MV-4-11 (cell line): ENCODE measurements around the gene ATXN2.

Experiments used
- DNase-seq: peaks from one replicate; lab custom pipeline; 2025; lab: John Stamatoyannopoulos, UW

The ATXN2 gene

DNA sequence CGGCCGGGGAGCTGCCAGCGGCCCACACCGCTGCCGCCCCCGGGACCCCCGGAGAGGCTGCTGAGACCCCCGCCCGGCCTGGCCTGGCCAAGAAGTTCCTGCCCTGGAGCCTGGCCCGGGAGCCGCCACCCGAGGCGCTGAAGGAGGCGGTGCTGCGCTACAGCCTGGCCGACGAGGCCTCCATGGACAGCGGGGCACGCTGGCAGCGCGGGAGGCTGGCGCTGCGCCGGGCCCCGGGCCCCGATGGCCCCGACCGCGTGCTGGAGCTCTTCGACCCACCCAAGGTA lies 180.6 kb downstream of the ATXN2 start:
- DNase-seq: no peak

DNA sequence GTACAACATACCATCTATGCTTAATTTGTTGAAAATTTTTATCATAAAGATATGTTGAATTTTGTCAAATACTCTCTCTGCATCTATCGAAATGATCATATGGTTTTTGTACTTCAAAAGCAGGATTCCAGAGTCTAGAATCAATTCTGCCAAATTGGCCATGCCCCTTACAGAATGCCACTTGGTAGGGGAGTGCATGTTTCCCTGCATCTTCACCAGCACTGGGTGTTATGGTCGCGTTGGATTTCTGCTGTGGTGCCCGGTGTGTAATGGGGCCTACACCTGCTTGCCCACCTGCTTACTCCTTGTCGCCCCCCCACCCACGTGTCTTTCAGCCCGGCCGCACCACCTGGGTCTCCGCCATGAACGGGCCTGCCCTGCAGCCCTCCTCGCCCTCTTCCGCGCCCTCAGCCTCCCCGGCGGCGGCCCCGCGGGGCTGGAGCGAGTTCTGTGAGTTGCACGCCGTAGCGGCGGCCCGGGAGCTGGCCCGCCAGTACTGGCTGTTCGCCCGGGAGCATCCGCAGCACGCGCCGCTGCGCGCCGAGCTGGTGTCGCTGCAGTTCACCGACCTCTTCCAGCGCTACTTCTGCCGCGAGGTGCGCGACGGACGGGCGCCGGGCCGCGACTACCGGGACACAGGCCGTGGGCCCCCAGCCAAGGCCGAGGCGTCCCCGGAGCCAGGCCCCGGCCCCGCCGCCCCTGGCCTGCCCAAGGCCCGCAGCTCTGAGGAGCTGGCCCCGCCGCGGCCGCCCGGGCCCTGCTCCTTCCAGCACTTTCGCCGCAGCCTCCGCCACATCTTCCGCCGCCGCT lies 181.1 kb downstream of the ATXN2 start:
- DNase-seq: no peak

DNA sequence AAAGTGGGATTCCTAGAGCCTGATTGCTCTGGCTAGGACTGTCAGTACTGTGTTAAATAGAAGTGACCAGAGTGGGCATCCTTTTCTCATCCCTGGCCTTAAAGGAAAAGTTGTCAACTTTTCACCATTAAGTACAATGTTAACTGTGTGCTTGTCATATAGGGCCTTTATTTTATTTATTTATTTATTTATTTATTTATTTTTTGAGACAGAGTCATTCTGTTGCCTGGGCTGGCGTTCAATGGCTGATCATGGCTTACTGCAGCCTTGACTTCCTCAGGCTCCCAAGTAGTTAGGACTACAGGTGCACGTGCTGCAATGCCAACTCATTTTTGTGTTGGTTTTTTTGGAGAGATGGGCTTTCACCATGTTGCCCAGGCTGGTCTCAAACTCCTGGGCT lies 181.8 kb downstream of the ATXN2 start:
- DNase-seq: no peak

DNA sequence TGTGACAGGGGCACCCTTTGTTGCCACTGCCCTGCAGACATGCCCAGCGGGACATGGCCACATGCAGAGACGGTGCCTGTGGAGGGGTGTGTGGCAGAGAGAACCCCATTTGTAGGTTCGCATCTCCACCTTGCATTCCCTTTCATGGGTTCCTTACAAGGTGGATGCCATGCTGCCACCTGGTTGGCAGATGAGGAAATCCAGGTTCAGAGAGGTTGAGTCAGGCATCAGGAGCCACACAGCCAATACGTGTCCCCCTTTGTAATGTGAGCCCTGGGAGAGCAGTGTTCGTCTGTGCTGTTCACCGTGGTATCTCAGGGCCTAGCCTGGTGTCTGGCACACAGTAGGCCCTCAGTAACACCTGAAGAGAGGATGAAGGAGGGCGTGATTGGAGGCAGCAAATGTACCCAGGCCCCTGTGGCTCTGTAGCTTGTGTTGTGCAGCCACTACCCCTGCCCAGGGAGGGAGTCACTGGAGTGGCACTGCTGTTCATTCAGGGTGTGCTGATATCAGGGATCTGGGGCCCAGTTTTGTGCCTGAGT lies 184.3 kb downstream of the ATXN2 start:
- DNase-seq: no peak

DNA sequence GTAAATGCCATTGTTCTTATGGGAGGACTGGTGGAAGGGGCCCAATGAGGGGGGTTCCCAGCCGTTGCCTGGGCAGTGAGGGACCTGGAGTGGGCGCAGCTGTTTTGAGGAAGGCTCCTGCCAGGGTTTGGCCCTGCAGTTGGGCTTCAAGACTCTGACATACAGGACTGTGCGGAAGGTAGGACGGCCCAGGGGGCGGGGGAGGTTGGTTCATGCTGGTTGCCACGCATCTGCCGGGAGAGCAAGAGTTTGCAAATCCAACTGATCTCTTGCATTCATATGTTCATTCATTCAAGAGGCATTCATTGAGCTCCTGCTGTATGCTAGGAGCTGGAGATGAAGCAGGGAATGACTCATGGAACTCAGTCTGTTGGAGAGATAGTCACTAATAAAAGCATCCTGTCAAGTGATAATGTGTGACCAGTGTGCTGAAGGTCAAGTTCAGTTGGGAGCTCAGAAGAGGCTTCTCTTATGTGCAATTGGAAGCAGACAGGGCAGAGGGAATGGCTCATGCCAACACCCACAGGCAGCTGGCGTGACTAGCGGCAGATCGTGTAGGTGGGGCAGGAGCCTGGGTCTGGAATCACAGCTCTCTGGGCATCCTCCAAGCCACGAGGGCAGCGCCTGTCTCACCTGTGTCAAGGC lies 185.6 kb downstream of the ATXN2 start:
- DNase-seq: no peak

DNA sequence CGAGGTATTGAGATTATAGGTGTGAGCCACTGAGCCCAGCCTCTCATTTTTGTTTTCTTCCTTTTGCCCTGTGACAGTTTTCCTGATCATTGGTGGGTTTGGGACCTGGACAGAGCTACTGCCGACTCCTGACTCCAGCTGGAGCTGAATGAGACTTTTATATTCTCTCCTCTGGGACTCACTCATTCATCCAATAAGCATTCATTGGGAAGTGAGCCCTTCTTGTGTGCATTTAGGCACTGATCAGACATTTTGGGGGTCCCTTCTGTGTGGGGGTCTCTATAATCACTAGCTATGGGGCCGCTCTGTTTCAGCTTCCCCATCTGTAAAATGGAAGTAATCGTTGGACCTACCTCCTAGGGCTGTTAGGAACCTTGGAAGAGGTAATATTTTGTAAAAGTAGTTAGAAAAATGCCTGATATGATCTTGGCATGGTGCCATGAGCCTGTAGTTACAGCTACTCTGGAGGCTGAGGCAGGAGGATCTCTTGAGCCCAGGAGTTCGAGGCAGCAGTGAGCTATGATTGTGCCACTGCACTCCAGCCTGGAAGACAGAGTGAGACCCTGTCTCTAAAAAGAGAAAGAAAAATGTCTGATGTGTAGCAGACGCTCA lies 186.2 kb downstream of the ATXN2 start:
- DNase-seq: no peak

DNA sequence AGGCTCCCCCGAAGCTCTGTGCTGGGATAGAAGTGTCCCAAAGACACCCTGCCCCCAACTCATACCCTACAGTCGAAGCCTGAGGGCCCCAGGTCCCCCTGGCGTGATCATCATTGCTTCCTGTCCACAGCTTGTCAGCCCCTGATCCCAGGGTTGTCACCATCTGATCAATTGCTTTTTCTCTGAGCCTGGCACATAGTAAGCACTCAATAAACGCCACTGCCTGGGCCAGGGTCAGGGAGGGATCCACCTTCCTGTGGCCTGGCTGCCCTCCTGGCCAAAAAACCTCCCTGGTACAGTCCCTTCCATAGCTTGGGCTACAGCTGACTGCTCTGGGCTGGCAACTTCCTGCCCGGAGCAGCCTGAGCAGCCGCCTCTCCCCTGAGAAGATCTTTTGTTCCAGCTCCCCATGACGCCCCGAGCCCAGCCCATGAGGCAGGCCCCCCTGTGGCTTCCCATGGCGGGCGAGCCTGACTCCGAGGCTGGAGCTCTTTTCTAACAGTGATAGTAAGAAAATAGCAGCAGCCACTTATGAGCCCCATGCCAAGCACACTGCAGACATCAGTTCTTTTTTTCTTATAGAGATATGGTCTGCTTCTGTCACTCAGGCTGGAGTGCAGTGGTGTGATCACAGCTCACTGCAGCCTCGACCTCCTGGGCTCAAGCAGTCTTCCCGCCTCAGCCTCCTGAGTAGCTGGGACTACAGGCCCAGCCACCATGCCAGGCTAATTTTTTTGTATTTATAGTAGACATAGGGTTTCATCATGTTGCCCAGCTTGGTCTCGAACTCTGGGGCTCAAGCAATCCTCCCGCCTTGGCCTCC lies 186.9 kb downstream of the ATXN2 start:
- DNase-seq: no peak

DNA sequence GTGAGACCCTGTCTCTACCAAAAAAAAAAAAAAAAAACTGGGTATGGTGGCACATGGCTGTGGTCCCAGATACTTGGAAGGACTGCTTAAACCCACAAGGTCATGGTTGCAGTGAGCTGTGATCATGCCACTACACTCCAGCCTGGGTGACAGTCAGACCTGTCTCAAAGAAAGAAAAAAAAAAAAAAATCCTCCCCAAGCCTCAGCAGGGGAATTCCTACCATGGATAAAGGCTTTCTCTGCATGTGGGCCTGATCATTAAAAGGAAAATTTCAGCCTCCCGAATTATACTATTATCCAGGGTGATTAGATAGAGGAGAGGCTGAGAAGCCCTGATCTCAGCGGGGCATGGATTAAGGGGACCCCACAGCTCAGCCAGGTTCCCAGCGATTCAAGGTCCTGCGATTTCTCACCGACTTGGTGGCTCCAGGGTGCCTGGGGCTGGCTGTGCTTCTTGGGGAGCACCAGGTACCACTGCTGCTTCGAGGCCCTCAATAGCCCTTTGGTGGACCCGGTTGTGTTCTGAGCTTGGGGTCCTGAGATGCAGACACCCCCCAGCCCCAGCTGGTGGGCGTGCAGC lies 187.8 kb downstream of the ATXN2 start:
- no peak for DNase-seq

DNA sequence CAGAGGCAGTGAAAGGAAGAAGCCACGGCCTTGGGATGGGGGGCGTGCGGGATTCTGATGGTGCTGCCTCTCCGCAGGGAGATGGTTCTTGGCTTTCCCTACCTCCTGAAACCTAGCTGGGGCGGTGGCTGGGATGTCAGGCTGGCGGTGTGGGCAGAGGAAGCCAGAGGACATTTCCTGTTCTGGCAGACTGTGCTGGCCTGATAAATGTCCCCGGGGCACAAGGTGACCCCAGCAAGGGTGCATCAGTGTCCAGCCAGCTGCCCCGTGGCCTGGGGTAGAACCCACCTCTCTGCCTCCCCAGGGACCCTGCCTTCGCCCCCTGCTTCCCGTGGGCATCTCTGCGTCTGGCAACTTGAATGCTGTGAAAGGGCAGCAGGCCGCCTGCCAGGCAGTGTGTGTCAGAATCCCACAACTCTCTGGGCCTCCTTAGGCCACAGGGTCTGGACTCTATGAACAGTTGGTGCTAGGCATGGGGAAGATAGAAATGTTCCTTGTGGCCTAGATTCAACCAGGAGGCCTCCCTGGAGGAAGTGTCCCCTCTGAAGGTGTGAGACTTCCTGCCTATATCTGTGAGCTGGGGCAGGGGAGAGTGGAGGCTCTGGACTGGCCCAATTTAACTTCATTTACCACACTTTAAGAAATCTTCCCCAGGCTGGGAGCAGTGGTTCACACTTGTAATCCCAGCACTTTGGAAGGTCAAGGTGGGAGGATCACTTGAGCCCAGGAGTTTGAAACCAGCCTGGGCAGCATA lies 188.5 kb downstream of the ATXN2 start:
- no peak for DNase-seq

DNA sequence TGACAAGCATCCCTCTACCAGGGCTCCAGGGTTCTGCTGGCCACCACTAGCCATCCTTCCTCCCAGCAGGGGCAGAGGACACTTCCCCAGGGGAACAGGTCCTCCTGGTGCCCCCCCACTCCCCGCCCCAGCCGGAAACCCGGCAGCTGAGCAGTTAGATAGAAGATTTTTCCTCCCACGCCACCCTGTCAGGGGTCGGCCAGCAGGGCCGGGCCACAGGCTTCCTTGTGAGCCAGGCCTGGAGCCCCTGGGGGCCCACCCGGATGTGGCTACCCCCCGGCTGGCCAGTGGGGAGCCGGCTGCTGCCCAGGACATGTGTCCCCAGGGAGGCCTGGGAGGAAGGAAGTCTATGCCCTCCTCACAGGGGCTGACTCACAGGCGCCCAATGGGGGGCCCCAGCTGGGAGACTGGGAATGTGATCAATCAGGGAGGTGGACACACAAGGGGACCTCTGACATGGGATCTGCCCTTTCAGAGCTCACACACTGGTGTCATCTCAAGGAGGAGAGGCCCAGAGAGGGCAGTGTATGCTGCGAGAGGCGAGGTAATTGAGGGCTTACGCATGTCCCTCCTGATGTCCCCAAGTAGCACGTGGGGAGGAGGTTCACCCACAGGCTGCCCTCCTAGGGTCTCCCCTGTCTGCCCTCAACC lies 189.2 kb downstream of the ATXN2 start:
- DNase-seq: peak; percentile 47

DNA sequence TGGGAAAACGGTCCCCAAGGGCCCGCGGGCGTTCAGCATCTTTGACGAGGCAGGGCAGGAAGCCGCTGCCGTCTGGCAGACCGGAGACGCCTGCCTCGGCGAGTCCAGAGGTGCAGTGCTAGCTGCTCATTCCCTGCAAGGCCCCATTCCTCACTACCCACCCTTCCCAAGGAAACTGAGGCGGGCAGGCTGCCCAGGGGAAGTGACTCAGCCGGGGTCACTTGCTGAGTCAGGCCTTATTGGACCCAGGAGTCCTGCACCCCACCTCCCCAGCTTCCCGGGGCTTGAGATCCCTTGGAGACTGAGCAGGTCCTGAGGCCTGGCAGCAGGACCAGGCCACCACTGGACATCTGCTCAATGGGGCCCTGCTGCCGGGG lies 189.7 kb downstream of the ATXN2 start:
- DNase-seq: no peak

DNA sequence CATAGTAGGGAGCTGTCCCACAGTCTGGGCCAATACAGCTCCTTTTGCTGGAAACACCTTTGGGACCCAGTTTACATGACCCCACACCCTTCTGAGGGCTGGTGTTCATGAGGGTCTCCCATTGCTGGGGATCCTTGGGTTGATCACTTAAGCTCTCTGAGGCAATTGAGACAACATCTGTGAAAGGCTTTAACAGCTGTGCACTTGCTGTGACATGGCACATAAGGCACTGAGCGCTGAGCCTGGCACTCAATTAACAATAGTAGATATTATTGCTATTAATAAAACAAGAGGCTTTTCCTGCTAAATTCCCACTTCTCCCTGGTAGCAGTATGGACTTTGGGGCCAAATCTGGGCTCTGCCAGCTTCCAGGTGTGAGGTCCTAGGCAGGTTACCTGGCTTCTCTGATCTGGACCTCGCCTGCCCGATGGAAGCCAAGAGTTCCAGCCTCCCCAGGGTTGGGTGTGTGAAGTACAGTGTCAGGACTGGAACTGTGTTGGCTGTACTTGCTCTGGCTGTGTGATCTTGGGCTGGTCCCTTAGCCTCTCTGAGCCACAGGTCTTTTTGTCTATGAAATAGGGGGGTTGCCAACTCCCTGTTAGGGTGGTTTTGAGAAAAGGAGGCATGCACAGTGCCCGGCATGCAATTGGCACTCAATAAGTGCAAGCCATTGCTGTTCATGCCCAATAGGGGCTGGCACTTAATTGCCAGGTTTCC lies 190.3 kb downstream of the ATXN2 start:
- DNase-seq: no peak

DNA sequence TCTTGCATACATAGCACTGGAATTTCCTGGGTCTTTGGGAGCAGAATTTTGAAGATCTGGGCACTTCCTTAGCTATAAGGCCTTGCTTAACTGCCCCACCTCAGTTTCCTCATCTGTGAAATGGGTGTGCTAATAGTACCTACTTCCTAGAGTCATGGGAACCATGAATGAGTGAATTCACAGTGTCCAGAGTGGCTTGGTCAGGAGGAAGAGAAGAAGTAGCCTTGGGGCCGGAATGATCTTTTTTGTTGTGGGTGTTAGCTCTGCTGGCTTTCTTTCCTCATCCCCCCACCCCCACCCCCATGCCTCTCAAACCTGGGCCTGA lies 191.0 kb downstream of the ATXN2 start:
- no peak for DNase-seq

DNA sequence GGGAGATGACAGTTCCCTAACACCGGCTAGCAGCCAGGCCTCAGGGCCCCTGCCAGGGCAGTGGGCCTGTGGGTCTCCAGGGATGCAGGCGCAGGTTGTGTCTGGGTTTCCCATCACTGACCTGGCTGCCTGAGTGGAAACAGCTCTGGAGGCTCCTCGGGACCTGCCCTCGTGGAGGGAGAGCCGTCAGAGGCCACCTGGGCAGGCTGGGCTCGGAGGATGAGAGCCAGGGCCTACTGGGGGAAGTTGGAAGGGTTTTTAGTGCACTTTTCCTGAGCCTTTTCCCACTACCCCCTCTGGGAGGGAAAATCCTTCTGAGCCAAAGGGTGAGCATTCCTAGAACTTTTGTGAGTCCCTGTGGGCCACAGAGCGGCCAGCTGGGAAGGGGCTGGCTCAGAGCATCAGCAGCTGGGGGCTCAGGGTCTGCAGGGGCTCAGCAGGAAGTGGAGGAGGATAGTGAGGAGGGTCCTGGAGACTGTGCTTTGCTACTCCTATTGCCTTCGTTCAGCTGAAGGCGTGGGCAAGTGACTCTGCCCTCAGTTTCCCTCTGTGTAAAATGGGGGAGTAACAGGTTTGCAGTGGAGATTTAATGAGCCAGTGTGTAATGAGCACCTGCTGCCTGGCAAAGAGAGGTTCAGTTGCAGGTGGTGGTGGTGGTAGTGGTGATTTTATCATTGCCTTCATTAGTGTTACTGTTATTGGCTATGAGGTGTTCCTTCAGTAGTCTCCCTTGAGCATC lies 191.6 kb downstream of the ATXN2 start:
- DNase-seq: no peak

DNA sequence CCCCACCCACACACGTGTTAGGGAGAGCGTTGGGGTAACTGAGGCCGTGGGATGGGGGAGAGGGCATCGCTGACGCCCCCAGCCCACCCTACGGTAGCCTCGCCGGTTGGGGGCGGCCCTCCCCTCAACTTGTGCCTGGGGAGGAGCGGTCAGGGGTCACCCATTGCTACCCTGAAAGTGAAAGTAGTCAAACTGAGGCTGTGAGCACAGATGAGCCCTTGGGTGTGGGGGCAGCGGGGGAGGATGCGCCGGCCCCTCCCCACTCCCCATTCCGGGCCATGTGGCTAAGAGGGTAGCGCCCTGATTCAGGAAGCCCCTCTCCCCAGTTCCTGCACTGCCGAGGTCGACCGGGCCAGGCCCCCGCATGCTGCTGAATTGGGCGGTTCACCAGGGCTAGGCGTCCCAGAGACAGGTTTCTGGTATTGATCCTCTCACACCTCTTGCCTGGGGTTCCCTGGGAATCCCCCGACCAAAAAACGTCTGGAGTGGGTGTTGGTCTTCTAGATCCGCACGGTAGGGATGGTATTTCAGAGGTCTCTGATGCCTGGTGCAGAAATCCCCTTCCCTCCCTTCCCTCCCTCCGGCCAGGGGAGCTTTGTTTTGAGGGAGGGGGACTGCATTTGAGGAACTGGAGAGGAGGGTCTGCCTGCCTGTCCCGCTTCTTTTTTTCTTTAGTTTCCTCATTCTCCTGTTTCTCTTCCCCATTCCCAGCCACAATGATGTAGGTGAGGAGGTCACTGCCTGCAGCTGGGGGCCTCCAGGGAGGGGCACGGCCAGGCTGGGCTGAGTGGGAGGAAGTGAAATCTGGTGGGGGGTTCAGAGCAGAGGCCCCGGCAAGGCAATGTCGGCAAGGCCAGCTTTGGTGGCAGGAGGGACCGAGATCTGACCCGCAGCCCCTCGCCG lies 192.4 kb downstream of the ATXN2 start:
- DNase-seq: peak; percentile 99

DNA sequence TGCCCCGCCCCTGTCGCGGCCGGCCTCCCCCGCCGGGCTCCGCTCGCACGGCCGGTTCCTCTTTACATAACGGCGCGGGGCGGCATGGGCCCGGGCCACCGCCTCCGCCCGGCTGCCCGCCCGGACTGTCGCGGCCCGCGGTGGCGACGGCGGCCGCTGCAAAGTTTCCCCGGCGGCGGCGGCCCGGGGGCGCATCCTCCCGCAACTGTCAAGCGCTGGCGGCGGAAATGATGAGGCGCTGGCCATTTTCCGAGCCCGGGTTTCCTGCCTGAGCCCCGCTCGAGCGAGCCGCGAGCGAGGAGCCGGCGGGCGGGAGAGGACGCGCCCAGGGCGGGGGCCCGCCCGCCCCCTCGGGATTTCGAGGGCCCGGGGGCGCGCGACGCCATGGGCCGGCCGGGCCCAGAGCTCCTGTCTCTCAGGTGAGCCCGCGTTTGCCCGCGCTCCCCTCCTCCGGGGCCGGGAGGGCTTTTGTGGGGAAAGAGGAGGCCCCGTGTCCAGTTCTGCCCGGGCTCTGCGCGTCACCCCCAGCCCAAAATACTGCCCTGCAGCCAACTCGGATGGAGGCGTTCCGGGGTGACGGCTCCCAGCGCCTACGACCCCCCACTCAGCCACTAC lies 193.1 kb downstream of the ATXN2 start, which contains the start of gene SH2B3:
SH2B3 (plus strand) TSS at position 65 of the 615 bp plus-strand sequence. CDS start 12,223 bp downstream, outside the sequence.
- no peak for DNase-seq

DNA sequence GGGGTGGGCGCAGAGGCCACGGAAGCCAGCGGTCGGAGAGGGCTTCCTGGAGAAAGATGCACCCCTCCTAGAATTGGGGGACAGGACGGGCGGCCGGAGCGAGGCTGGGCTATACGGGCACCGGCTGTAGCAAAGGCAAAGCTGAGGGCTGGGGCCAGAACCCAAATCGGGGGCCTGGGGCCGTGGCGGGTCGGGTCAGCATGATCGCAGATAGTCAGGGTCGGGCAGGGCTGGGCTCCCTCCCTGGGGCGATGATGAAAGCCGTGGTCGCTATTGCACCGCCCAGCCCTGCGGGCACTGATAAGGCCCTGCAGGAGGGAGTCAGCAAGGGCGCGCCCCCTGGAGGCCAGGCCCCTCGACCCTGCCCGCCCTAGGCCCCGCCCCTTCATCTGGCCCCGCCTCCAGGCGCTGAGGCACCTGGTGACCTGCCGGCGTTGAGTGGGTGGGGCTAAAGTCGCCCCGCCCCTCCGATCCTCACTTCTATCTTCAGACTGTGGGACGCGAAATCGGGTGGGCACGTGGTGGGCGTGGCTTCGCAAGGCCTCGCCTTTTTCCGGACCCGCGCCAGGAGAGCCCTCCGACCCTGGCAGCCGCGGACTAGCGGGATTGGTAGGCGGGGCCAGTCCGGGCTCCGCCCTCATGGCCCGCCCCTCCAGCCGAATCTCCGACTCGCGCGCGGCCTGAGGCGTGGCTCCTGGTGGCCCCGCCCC lies 193.8 kb downstream of the ATXN2 start:
- peak; percentile 97 for DNase-seq
